GM15510 (cell line): Measurements from ENCODE around the gene ZNF831.

ENCODE experiments used
- POLR2A ChIP-seq: IDR thresholded peaks from 3 replicates; pipeline ENCODE4 v1.6.1; 2011; ENCODE audit warnings: borderline replicate concordance; ENCODE audit not compliant: insufficient read length; ENCODE audit errors: extremely low read depth

The ZNF831 gene

GRCh38 chr20:59299945-59300332 is 136.3 kb downstream of the ZNF831 start:
- no peak for TF ChIP-seq POLR2A

- TF ChIP-seq POLR2A, result no peak
Measured at GRCh38 chr20:59300333-59301081, 136.9 kb downstream of the ZNF831 start, which contains the start of gene EDN3. TSS of gene EDN3 (plus strand) at chr20:59300611. CDS start at chr20:59300813, 202 bp downstream.

GRCh38 chr20:59301343-59302007 is 137.9 kb downstream of the ZNF831 start:
- TF ChIP-seq POLR2A, result no peak

- TF ChIP-seq POLR2A, result no peak
Measured at GRCh38 chr20:59305908-59306655, 142.5 kb downstream of the ZNF831 start.

GRCh38 chr20:59307270-59307669 is 143.6 kb downstream of the ZNF831 start:
- no peak for TF ChIP-seq POLR2A
